ENCODE data around the gene DNM3. TPM values are rescaled to one million over a fixed set of nuclear protein-coding genes. Genes with fewer than 3 reads are reported as not detected.
A peak's percentile ranks its signal among the peaks of the same experiment; 100 is the strongest.

Gene DNM3
- total RNA-seq, 1 experiment from 2014 or later, result 0.71 TPM

DNA sequence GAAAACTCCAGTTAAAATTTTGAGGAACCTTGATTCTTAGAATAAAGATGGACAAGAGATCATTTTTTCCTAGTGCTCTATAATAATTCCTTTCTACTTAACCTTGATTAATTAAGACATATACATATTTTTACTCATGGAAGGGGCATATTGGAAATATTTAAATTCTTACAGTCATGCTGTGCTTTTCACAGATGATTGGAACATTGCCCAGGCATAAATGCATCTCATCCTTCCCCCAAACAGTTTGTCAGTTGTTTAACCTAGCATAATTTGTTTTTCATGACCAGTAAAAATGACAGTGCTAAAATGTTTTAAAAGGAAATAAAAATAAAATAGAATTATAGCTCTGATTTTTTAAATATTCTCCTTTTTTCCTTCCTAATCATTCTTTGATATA is 140.0 kb downstream of the DNM3 start:
- intact Hi-C loops (cut with micrococcal nuclease; ENCODE audit: unreplicated experiment), result no loop called here
- TF ChIP-seq EZH2 (IDR thresholded peaks at IDR 0.05; ENCODE audit: borderline replicate concordance, low read depth, low read length, poor library complexity, severe bottlenecking), result no peak
- TF ChIP-seq, protein P1, sequence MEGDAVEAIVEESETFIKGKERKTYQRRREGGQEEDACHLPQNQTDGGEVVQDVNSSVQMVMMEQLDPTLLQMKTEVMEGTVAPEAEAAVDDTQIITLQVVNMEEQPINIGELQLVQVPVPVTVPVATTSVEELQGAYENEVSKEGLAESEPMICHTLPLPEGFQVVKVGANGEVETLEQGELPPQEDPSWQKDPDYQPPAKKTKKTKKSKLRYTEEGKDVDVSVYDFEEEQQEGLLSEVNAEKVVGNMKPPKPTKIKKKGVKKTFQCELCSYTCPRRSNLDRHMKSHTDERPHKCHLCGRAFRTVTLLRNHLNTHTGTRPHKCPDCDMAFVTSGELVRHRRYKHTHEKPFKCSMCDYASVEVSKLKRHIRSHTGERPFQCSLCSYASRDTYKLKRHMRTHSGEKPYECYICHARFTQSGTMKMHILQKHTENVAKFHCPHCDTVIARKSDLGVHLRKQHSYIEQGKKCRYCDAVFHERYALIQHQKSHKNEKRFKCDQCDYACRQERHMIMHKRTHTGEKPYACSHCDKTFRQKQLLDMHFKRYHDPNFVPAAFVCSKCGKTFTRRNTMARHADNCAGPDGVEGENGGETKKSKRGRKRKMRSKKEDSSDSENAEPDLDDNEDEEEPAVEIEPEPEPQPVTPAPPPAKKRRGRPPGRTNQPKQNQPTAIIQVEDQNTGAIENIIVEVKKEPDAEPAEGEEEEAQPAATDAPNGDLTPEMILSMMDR (conservative IDR thresholded peaks at IDR 0.05; ENCODE audit: low read depth, low read length), result no peak

DNA sequence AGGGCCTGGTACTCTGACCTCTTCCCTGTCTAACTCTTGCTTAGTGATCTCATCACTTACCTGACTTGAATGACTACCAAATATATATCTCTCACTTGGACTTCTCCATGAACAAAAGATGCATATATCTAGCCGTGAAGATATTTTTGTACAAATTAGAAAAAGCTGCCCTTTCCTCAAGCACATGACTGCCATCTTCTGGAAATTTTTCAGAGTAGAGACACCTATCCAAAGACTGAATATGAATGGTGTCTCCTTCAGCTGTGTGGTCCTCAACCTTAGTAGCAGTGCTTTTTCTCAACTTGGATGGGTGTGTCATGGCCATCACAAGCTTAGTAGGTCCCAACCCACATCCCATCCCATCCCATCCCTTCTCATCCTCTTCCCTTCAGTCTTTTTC is 142.3 kb downstream of the DNM3 start:
- H3K4me1 ChIP-seq (ENCODE audit: insufficient read depth, low read length, poor library complexity, severe bottlenecking), result no peaks in the 10 kb centered on the region
- CTCF ChIA-PET, result interaction anchor here (0.7 to 1.7 kb wide), 5 partner anchors 19 to 339 kb away, joined by 3 to 28 read pairs (median 5); no protein-coding TSS in a partner anchor
- no peak overlapping the region for H3K4me3 ChIP-seq (ENCODE audit: low read depth, low read length, poor library complexity, severe bottlenecking)
- H3K36me3 ChIP-seq (ENCODE audit: insufficient read depth, low read length, poor library complexity, severe bottlenecking), result no peaks in the 10 kb centered on the region
- POLR2A ChIA-PET (ENCODE audit: low non-redundant PET), result no interaction called here
- DNase-seq (ENCODE audit: low spot score), result peak; percentile 45
- no TSS peak for BruUV-seq (replicated peaks)
- TF ChIP-seq, protein P1 (conservative IDR thresholded peaks at IDR 0.05; ENCODE audit: low read depth, low read length), result peak; percentile 54
- TF ChIP-seq EZH2 (IDR thresholded peaks at IDR 0.05; ENCODE audit: borderline replicate concordance, low read depth, low read length, poor library complexity, severe bottlenecking), result no peak
- intact Hi-C loops (cut with micrococcal nuclease; ENCODE audit: unreplicated experiment), result no loop called here
- H3K27me3 ChIP-seq (replicated peaks; ENCODE audit: insufficient read depth, low read depth, low read length, poor library complexity), result no peaks in the 10 kb centered on the region
- no peaks in the 10 kb centered on the region for H3K9me3 ChIP-seq (ENCODE audit: low read depth, low read length, poor library complexity, severe bottlenecking)
- H3K27ac ChIP-seq (ENCODE audit: low read depth, low read length, poor library complexity, severe bottlenecking), result no peak overlapping the region

More for the DNA sequence above, 140.0 kb downstream of the DNM3 start:
- H3K36me3 ChIP-seq (ENCODE audit: insufficient read depth, low read length, poor library complexity, severe bottlenecking), result no peaks in the 10 kb centered on the region
- no TSS peak for BruUV-seq (replicated peaks)
- ChIA-PET CTCF (no interaction called here), POLR2A (ENCODE audit: low non-redundant PET) (no interaction called here)
- no peaks in the 10 kb centered on the region for H3K27me3 ChIP-seq (replicated peaks; ENCODE audit: insufficient read depth, low read depth, low read length, poor library complexity)
- no peak for DNase-seq (ENCODE audit: low spot score)
- no peak overlapping the region for H3K27ac ChIP-seq (ENCODE audit: low read depth, low read length, poor library complexity, severe bottlenecking)
- H3K4me1 ChIP-seq (ENCODE audit: insufficient read depth, low read length, poor library complexity, severe bottlenecking), result no peaks in the 10 kb centered on the region
- no peaks in the 10 kb centered on the region for H3K9me3 ChIP-seq (ENCODE audit: low read depth, low read length, poor library complexity, severe bottlenecking)
- H3K4me3 ChIP-seq (ENCODE audit: low read depth, low read length, poor library complexity, severe bottlenecking), result no peak overlapping the region

DNA sequence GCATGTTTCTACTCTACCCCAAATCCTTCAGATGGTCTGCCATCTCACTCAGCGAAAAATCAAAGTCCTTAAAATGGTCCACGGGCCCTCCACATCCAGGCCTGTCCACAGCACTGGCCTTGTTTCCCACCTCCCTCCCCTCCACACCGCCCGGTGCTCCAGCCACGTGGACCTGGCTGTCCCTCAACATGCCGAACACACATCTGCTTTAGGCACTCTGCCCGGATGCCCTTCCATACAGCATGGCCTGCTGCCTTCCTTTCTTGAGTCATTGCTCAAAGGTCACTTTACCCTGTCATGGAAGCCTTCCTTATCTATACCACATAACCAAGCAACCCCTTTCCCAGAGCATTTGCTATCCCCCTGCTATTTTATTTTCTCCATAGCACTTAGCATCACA is 143.0 kb downstream of the DNM3 start:
- Histone ChIP-seq H3K36me3 (ENCODE audit: insufficient read depth, low read length, poor library complexity, severe bottlenecking) (no peaks in the 10 kb centered on the region), H3K4me3 (ENCODE audit: low read depth, low read length, poor library complexity, severe bottlenecking) (no peak overlapping the region), H3K9me3 (ENCODE audit: low read depth, low read length, poor library complexity, severe bottlenecking) (no peaks in the 10 kb centered on the region), H3K27ac (ENCODE audit: low read depth, low read length, poor library complexity, severe bottlenecking) (no peak overlapping the region), H3K27me3 (replicated peaks; ENCODE audit: insufficient read depth, low read depth, low read length, poor library complexity) (no peaks in the 10 kb centered on the region), H3K4me1 (ENCODE audit: insufficient read depth, low read length, poor library complexity, severe bottlenecking) (no peaks in the 10 kb centered on the region)
- no TSS peak for BruUV-seq (replicated peaks)
- intact Hi-C loops (cut with micrococcal nuclease; ENCODE audit: unreplicated experiment), result loop anchor here (2.0 kb wide), 1 partner anchor 339 kb away; no protein-coding TSS in a partner anchor
- TF ChIP-seq, protein P1 (conservative IDR thresholded peaks at IDR 0.05; ENCODE audit: low read depth, low read length), result no peak
- TF ChIP-seq EZH2 (IDR thresholded peaks at IDR 0.05; ENCODE audit: borderline replicate concordance, low read depth, low read length, poor library complexity, severe bottlenecking), result no peak
- ChIA-PET POLR2A (ENCODE audit: low non-redundant PET) (no interaction called here), CTCF (interaction anchor here (0.6 to 1.7 kb wide), 6 partner anchors 18 to 324 kb away, joined by 3 to 28 read pairs (median 5); partner anchors contain the start of gene DNM3)
- no peak for DNase-seq (ENCODE audit: low spot score)

Data from A673 (cell line).